Esophagus squamous epithelium (tissue), 4 donors: ENCODE data around the gene KRCC1.

ENCODE experiments used
- CTCF ChIP-seq, 6 experiments: fragments of 450-650 bp in 4 of 6; fragments of 200-600 bp in 2 of 6; sonication (generic) in 2 of 6; IDR thresholded peaks; one replicate each; pipeline ENCODE4 v1.5.1; 2016 to 2019; ENCODE audit warnings: antibody characterized with exemption in 6 of 6, mild to moderate bottlenecking in 4 of 6, moderate library complexity in 4 of 6
- POLR2A ChIP-seq, 4 donors: fragments of 450-650 bp; IDR thresholded peaks; one replicate each; pipeline ENCODE4 v1.6.1; 2017; ENCODE audit warnings: antibody characterized with exemption in 4 of 4, mild to moderate bottlenecking in 4 of 4, moderate library complexity in 3 of 4

- TF ChIP-seq CTCF (IDR thresholded peaks at IDR 0.05) (no peak), POLR2A (IDR thresholded peaks at IDR 0.05) (no peak)
Observed at GRCh38 chr2:88011011-88011410, 44.6 kb downstream of the KRCC1 start.
